PFSK-1 (cell line): Measurements from ENCODE around the gene C15orf39.

Experiments
- POLR2AphosphoS5 ChIP-seq: IDR thresholded peaks from 2 replicates; pipeline ENCODE4 v1.6.1; 2012; ENCODE audit warnings: low read depth, mild to moderate bottlenecking, control low read depth, low read length, moderate library complexity
- TAF1 ChIP-seq: IDR thresholded peaks from 2 replicates; pipeline ENCODE4 v1.6.1; 2012; ENCODE audit warnings: low read length, control low read depth, borderline replicate concordance; ENCODE audit not compliant: insufficient read depth
- TF ChIP-seq, protein P1 (sequence below), 2 experiments: IDR thresholded peaks; 2 replicates each; pipeline versions ENCODE4 v1.6.1 to v1.8.0; 2011 to 2012; ENCODE audit warnings: low read depth in 2 of 2, low read length in 2 of 2, control low read depth in 1 of 2, inconsistent platforms in 1 of 2, mild to moderate bottlenecking in 1 of 2, moderate library complexity in 1 of 2; ENCODE audit not compliant: insufficient read depth in 1 of 2

- TF ChIP-seq, protein P1, sequence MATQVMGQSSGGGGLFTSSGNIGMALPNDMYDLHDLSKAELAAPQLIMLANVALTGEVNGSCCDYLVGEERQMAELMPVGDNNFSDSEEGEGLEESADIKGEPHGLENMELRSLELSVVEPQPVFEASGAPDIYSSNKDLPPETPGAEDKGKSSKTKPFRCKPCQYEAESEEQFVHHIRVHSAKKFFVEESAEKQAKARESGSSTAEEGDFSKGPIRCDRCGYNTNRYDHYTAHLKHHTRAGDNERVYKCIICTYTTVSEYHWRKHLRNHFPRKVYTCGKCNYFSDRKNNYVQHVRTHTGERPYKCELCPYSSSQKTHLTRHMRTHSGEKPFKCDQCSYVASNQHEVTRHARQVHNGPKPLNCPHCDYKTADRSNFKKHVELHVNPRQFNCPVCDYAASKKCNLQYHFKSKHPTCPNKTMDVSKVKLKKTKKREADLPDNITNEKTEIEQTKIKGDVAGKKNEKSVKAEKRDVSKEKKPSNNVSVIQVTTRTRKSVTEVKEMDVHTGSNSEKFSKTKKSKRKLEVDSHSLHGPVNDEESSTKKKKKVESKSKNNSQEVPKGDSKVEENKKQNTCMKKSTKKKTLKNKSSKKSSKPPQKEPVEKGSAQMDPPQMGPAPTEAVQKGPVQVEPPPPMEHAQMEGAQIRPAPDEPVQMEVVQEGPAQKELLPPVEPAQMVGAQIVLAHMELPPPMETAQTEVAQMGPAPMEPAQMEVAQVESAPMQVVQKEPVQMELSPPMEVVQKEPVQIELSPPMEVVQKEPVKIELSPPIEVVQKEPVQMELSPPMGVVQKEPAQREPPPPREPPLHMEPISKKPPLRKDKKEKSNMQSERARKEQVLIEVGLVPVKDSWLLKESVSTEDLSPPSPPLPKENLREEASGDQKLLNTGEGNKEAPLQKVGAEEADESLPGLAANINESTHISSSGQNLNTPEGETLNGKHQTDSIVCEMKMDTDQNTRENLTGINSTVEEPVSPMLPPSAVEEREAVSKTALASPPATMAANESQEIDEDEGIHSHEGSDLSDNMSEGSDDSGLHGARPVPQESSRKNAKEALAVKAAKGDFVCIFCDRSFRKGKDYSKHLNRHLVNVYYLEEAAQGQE (IDR thresholded peaks at IDR 0.05; ENCODE audit: insufficient read depth in 1 of 2, low read depth in 2 of 2, low read length in 2 of 2), result no peak
- TF ChIP-seq POLR2AphosphoS5 (no peak), TAF1 (no peak)
These were observed 31.3 kb downstream of the C15orf39 start for GRCh38 chr15:75232826-75233503.
